Retina (tissue), 1 donor: Measurements from ENCODE around the gene SLC14A1.

Experiments
- DNase-seq: peaks from one replicate; pipeline ENCODE4 v3.0.0-alpha.2; 2016

The SLC14A1 gene

GRCh38 chr18:45723567-45724355, at the start of gene SLC14A1:
TSS of gene SLC14A1 (plus strand) at chr18:45724181. CDS start at chr18:45730321, 6,140 bp downstream.
- no peak for DNase-seq

- DNase-seq = peak; percentile 35
Observed at GRCh38 chr18:45677276-45677807, 46.6 kb upstream of the SLC14A1 start.

GRCh38 chr18:45678441-45678840, 45.5 kb upstream of the SLC14A1 start:
- no peak for DNase-seq

GRCh38 chr18:45678850-45679249, 45.1 kb upstream of the SLC14A1 start:
- DNase-seq = no peak

- no peak for DNase-seq
Observed at GRCh38 chr18:45680066-45680690, 43.8 kb upstream of the SLC14A1 start.

- no peak for DNase-seq
Observed at GRCh38 chr18:45682181-45682580, 41.8 kb upstream of the SLC14A1 start.

GRCh38 chr18:45684341-45685115, 39.5 kb upstream of the SLC14A1 start:
- no peak for DNase-seq

GRCh38 chr18:45686891-45687611, 36.9 kb upstream of the SLC14A1 start:
- DNase-seq = peak; percentile 13

- DNase-seq = peak; percentile 18
Observed at GRCh38 chr18:45687621-45688020, 36.4 kb upstream of the SLC14A1 start.

- peak; percentile 25 for DNase-seq
Observed at GRCh38 chr18:45688113-45688512, 35.9 kb upstream of the SLC14A1 start.

- DNase-seq = no peak
Observed at GRCh38 chr18:45688833-45689232, 35.1 kb upstream of the SLC14A1 start.

GRCh38 chr18:45689396-45689795, 34.6 kb upstream of the SLC14A1 start:
- no peak for DNase-seq

- DNase-seq = peak; percentile 79
Observed at GRCh38 chr18:45690975-45691815, 32.8 kb upstream of the SLC14A1 start.

- DNase-seq = no peak
Observed at GRCh38 chr18:45691816-45692179, 32.2 kb upstream of the SLC14A1 start.

GRCh38 chr18:45702708-45703265, 21.2 kb upstream of the SLC14A1 start:
- no peak for DNase-seq

- DNase-seq = no peak
Observed at GRCh38 chr18:45708831-45709230, 15.2 kb upstream of the SLC14A1 start.

- DNase-seq = no peak
Observed at GRCh38 chr18:45712061-45712460, 11.9 kb upstream of the SLC14A1 start.

GRCh38 chr18:45713239-45713638, 10.7 kb upstream of the SLC14A1 start:
- DNase-seq = no peak

GRCh38 chr18:45715212-45715780, 8.7 kb upstream of the SLC14A1 start:
- no peak for DNase-seq

GRCh38 chr18:45719106-45719505, 4.9 kb upstream of the SLC14A1 start:
- no peak for DNase-seq

- peak; percentile 75 for DNase-seq
Observed at GRCh38 chr18:45722899-45723298, 1.1 kb upstream of the SLC14A1 start.
